Mesenteric fat pad (tissue), 1 donor: ENCODE data around the gene PRDM16. TPM values are rescaled to one million over a fixed set of nuclear protein-coding genes. Genes with fewer than 3 reads are reported as not detected.

Experiments used
- DNase-seq: peaks from one replicate; pipeline ENCODE4 v3.0.0-alpha.2; 2020; ENCODE audit warnings: low spot score
- total RNA-seq: library from RNA; stranded (reverse); fragmentation: NEBNext Ultra II Directional; extraction: Animal tissue kit (Norgen Biotek cat#: 25700); gene quantifications from one replicate; pipeline ENCODE4 v1.2.1, GENCODE V29; 2021
- donor health status: DM: yes; HTN: yes; CAD: no.

The PRDM16 gene
- total RNA-seq, 1 donor from 2014 or later = 3.9 TPM

DNA sequence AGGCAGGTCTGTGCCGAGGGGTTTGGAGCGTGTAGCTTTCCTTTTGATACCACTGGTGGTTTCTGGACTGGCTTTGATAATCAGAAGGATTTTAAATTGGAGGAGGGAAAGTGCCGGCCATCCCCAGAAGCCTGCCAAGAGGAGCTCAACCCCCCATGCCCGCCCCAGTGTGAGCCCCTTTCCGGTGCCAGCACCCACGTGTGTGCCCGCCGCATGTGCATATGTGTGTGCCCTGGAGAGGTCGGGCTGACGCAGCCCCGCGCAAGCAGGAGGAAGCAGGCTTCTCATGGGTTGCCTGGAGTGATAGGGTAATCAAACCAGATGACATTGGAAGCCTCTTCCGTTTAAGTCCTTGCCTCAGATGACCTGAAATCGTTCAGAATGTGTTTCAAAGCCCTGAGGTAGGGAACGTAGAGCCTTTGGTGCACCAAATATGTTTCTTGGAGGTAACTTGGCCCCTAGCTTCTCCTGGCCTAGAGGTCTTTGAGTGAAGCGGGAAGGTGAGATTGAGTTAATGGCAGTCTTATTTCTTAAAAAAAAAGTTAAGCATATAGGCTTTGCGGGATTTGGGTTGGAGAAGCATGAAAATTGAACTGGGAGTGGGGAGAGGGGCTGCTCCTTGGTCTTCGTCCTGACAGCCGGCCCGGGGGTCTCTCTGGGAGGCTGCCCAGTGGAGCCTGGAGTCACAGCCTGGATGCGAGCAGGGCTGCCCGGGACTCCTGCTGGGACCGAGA lies 351.4 kb downstream of the PRDM16 start:
- DNase-seq = no peak

DNA sequence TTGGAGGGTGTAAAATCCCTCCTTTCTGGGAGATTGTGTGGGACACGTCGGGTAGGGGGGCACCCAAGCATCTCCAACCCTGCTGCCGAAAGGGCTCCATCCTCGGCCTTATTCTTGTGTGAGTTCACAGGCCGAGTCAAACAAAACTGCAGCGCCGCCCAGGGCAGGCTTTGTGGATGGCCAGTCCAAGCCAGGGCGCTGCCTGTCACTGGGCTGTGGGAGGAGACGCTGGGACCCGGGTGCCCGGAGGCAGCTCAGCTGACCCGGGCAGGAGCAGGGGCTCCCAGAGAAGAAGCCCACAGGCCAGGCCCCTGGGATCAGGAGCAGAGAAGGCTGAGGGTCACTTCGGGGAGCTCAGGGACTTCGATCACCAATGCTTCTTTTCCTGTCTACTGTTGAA lies 353.6 kb downstream of the PRDM16 start:
- no peak for DNase-seq

DNA sequence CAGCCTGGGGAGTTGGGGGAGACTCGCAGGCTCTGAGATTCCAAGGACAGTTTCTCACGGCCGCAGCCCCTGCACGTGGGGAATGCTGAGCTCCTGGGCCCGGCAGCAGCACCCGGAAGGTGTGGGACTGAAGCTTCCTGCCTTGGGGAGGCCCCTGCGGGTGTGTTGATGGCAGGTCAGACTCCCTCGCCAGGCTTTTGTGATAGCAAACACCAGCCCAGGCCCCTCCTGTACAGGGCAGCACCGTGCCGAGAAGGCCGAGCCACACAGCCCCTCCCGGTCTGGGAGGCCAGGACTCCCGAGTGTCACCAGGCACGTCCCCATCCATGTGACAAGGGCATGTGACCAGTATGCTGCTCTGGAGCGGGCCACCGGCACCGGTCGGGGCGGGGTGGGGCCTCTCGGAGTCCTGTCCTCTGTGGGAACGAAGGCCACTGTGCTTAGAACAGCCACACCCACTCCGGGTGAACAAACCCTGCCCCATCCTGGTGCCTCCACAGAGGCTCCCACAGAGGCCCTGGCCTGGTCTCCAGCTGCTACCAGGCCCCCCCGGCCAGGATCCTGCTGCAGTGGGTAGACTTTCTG lies 354.3 kb downstream of the PRDM16 start:
- DNase-seq = no peak

DNA sequence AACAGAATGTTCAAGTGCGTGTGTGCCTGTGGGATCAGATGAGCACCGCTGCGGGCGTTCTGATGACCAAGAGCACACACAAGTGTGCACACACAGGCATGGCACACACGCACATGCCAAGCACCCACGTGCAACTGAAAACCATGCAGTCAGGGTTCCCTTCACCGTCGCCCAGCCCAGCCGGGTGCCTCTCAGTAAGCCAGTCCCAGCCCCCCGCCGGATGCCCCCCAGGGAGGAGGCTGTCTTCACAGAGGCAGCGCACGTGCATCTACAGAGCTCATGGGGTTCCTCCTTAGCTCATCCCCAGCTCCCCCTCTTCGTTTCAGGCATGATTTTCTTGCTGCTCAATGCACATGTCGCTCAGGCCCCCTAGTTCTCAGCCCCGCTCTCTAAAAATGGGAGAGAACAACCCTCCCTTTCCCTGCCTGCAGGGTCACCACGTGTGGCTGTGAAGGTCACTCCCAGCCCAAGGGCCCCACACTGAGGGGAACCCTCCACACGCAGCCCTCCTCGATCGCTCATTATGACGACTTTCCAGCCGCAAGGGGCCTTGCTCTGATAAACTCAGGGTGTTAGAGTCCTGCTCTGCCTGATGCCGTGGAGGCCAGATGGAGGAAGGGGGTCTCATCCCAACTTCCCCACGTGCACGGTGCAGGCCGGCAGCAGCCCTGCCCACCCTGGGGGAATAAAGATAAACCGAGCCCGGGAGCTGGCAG lies 355.1 kb downstream of the PRDM16 start:
- DNase-seq = no peak

DNA sequence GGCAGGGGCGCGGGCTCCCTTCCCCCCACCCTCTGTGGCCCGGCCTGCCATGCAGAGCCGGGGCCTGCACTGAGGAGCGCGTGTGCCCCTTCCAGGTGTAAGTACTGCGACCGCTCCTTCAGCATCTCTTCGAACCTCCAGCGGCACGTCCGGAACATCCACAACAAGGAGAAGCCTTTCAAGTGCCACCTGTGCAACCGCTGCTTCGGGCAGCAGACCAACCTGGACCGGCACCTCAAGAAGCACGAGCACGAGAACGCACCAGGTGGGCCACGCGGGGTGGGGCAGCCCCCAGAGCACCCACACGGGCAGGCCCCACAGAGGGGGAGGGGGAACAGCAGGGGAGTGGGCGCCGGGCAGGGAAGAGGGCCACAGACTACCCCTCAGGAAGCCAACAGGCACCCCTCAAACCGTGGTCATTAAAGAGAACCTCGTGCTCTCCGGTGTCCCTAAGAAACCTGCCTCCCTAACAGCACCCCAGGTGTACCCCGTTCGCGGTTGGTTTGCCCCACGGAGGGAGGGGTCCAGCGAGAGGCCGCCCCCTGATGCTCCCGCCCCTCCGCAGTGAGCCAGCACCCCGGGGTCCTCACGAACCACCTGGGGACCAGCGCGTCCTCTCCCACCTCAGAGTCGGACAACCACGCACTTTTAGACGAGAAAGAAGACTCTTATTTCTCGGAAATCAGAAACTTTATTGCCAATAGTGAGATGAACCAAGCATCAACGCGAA lies 356.6 kb downstream of the PRDM16 start:
- DNase-seq = no peak

DNA sequence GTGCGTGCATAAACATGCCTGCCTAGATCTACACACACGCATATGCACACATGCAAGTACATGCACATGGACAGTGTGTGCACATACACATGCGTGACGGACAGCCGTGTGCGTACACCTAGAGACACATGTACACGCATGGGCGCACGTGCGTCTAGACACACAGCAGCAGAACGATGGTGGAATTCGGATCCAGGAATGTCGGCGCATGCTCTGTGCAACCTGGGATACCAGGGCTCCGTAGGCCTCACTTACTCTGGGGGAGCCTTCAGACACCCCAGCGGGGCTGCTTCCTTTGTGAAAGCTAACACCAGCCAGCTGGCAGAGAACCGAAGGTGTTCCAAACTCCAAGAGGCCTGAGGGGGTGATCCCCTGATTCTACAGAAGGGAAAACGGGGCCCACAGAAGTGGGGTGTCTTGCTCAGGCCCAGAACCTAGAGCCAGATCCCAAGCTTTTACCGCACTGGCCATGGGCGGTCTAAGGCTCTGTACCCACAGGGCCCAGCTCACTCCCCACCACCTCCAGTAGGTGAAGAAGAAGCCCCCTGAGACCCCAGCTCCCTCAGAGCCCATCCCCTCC lies 358.0 kb downstream of the PRDM16 start:
- no peak for DNase-seq

DNA sequence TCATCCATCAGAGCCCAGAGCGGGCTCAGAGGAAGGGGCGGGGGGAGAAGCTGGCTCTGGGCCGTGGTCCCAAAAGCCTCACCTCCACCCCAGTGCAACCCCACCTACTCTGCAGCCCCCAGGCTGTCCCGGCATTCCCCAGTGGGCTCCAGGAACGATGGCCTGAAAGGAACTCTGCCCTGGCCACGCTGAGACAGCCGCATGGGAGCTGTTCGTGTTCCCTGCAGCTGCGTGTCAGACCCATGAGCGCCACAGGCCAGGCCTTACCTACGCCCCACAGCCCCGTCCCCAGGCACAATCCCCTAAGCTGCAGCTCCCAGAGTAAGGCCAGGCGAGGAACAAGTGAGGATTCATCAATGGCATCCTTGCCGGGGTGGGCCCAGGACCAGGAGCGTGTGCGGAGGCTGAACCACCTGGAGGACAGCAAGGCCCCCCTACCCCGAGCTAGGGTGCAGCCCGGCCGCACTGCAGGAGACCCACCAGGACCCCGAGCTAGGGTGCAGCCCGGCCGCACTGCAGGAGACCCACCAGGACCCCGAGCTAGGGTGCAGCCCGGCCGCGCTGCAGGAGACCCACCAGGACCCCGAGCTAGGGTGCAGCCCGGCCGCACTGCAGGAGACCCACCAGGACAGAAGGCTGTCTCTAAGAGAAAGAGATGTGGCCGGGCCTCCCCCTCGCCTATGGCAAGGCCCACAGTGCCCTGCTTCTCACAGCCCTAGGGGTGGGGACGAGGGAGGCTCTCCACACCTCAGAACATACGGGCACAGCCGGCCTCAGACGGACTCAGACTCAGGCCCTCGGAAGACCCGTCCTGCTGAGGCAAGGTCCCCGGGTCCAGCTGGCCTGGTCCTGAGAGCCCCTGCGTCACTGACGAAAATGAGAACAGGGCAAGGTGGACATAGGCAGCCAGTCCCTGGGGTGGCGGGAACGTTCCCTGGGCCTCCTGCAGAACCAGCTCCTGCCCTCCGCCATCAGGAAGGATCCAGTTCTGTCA lies 359.0 kb downstream of the PRDM16 start:
- DNase-seq = no peak

DNA sequence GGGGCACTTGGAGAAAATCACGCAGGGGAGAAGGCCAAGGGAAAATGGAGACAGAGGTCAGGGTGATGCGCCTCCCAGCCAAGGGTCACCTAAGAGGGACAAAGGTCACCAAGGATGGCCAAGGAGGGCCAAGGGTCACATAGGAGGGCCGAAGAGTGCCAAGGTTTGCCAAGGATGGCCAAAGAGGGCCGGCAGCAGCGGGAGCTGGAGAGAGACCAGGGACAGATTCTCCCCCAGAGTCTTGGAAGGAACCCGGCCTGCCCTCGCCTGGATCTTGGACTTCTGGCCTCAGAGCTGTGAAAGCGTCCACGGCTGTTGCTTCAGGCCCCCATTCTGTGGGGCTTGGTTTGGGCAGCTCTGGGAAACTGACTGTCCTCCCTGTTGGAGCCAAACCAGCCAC lies 359.9 kb downstream of the PRDM16 start:
- DNase-seq = no peak

DNA sequence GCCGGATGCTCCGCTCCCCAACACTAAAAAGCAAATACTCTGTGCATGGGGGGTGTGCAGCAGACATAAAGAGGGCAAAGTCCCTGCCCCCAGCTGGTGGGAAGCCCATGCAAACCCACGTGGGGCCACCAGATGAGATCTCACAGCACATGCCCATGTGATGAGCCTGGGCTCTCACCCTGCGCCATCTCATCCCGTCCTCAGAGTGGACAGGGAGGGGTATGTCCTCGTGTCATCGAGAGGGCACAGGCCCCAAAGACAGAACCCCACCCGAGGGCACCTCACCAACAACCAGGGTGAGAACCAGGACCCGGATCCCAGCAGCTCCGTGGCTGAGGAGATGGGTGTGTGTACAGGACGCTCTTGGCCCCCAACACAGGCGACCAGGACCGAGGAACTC lies 360.3 kb downstream of the PRDM16 start:
- DNase-seq = no peak

DNA sequence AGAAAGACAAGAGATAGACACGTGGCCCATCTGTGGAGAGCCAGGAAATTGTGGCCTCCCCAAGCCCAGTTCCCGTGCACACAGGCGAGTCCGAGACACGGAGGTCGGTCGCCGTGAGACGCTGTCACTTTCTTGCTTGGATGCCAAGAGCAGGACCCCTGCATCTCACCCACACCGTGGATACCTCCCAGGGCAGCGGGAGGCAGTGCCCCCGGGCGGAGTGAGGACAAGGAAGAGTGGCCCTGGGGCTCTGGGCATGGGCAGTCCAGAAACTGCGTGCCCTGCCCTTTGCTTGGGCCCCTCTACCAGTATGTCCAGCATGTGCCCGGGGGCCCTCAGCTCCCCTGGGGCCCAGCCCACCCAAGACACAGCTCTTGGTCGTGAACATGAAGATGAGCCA lies 360.8 kb downstream of the PRDM16 start:
- no peak for DNase-seq

DNA sequence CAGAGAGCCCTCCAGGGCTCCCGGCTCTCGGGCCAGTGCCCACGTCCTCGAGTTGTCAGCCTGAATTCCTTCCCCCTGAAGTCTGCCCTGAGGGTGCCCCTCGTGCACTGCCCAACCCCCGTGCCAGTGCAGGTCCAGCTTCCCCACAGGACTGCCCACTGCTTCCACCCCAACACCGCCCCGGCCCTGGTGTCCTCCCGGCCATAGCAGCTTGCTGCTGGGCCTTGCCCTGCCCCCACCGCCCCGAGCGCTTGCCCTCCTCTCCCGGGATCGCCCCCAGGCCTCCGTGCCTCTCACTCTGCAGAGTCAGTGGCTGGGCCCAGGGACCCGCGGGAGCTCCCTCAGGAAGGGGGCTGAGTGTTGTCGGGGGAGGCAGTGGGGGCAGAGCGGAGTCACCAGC lies 361.4 kb downstream of the PRDM16 start:
- no peak for DNase-seq

DNA sequence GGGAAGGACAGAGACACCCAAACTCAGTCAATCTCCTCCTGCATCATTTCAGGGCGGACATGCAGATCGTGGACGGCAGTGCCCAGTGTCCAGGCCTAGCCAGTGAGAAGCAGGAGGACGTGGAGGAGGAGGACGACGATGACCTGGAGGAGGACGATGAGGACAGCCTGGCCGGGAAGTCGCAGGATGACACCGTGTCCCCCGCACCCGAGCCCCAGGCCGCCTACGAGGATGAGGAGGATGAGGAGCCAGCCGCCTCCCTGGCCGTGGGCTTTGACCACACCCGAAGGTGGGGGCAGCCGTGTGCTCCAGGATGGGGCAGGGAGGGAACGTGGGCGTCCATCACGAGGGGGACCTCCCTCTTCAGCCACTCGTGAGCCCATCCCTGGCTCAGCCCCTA lies 361.8 kb downstream of the PRDM16 start:
- DNase-seq = no peak

DNA sequence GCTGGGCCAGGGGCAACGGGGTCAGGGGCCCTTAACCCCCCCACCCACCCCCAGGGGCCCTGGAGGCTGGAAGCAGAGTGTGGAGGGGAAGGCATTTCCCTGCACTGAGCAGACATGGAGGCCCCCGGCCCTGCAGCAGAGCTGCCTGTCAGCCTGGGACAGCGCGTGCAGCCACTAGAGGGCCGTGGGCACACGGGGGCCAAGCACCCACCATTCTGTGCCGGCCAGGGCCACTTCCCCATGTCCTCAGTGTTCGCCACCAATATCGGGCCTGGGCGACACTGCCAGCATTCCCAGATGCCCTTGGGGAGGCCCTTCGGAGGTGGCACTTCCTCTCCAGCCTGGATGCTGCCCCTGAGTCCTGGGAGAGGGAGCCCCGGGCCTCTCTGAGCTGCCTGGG lies 362.3 kb downstream of the PRDM16 start:
- DNase-seq = no peak

DNA sequence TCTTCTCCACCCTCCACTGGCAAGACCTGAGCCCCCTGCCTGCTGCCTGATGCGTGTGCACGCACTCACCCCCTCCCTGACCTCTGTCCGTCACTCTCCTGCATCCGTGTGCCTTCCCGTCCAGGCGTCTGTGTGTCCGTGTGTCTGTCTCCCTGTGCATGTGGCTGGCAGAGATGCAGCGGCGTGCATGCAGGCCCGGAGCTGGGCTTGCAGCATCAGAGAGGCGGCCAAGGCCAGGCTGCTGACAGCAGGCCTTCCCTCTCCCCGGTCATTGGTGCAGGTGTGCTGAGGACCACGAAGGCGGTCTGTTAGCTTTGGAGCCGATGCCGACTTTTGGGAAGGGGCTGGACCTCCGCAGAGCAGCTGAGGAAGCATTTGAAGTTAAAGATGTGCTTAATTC lies 362.7 kb downstream of the PRDM16 start:
- DNase-seq = no peak

DNA sequence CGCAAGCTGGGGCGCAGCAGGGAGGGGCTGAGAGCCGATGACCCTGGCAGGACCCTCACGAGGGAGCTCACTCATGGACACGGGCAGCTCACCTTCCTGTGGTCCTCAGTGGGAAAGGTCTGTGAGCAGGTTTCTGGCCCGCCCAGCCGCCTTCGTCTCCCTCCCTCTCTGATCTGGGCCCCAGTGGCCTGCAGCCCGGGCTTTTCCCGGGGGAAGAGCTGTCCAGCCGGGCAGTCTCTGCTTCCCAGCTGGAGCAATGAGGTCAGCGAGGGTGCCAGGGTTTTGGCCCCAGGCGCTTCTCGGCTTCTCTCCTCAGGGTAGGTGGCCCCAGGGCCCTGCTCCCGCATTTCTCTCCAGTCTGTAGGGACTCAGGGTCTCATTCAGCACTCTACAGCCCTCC lies 363.3 kb downstream of the PRDM16 start:
- no peak for DNase-seq

DNA sequence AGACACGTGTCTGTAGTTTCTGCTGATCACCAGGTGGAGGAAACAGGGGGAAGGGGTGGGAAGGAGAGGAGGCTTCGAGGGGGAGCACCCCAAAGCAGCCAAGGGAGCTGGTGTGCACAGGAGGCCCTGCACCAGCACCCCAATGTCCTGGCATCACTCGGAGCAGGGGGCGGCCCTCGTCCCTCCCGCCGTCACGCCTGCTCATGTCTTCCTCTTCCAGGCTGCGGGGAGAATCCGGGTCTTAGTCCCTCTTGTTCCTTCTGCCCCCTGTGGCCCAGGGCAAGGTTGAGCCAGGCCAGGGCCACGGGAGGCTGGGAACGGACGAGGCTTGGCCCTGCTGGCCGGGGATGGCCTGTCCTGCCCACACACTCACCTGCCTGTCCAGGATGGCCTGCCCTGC lies 364.1 kb downstream of the PRDM16 start:
- DNase-seq = no peak

DNA sequence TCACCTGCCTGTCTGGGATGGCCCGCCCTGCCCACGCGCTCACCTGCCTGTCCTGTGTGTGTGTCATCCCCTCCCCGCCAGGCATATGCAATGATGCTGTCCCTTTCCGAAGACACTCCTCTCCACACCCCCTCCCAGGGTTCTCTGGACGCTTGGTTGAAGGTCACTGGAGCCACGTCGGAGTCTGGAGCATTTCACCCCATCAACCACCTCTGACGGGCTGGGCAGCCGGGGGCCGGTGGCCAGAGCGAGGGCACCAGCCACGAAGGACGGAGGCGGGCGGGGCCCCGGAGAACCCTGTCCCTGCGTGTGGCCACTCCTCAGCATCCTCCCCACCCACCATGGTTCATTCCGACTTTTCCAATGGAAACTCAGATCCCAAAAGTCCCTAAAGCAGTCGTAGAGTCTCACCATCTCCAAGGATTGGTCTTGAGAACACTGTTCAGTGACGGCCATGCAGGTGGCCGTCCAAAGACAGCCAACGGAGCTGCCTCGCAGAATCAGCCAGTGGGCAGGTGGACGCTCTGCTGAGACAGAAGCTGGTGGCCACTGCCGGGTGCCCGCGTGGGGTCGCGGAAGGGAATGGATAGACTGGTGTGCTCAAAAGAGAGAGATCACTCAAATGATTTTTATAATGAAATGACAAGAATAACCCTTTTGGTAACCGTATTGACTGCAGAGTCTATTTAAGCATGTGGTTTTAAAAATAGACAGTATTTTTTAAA lies 364.8 kb downstream of the PRDM16 start:
- DNase-seq = no peak

DNA sequence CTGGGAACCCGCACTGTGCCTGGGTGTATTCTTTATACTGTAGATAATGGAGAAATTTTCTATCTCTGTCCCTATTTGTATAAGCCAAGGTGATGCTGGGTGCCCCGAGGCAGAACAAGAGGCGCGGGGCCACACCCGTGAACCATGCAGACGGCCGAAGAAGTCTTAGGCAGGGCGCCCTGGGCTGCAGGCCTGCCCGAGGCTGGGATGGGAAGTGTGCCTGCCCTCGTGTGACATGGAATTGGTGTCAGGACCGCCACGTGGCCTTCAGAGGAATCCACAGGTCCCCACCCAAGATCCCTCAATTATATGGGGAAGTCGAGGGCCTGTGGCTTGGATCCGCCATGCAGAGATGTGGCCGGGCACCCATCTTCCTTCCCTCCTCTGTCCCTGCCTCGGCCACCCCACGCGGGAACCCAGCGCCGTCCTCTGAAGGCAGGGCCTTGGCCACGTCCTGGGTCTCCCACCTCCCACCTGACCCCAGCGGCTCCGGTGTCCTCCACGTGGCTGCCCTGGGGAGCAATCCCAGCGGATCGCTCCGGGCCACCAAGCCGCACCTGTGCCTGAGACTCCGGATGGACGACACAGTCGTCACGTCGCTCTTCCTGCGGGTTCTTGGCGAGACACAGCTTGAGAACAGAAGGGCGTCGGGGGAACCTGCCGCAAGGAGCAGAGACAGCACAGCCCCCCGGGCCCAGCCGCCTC lies 365.6 kb downstream of the PRDM16 start:
- no peak for DNase-seq

DNA sequence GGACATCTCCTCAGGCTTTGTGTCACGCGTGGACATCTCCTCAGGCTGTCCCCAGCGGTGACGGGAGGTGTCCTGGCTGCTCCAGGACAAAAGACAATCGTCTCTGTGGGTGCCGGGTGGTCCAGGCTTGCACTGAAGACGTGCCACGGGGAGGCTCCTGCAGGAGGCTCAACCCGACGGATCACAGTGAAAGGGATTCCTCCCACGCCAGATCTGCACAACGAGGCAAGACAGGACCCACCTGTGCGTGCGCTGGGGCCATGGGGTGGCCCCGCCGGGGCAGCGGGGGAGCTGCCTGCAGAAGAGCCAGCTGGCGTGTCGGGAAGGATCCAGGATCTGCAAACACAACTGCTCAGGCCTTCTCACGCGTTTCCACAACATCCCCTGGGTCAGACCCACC lies 366.7 kb downstream of the PRDM16 start:
- DNase-seq = no peak
